Right forelimb (tissue), 1 donor: ENCODE results near the gene NXPH4.

Source experiments
- DNase-seq: peaks from one replicate; pipeline ENCODE4 v3.0.0-alpha.2; 2018

NXPH4 gene

DNA sequence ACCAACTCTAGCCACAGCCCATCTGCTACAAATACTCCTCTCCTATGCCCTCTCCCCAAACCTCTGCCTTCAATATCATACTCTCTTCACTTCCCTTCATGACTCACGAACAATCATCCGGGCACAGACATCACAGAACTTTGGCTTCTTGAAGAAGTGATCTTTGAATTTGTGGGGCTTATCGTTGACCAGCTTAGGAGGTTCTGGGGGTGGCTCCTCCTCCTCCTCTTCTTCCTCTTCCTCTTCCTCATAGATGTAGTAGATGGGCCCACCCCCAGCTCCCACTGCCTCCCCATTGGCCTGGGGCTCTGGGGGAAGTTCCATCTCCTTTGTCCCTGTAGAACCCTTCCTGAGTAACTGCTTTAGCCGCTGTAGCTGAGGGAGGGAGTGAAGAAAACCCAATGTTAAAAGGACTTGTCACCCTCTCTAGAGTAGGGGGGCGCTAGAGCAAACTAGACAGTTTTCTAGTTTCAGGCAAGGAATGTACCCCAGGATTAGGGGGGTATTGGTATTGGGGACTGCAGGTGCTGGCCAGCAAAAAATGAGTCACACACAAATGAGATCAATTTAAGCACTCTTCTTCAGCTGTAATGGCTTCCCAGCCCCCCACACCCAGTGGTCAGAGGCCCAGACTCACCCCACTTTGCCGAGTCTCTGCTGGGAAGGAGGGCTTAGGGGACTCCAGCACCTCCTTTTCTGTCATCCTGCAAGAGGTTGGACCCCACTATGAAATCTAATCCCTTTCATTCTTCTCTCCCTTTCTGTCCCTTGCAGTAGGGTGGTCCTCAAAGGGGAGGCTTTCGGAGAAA is 32.5 kb downstream of the NXPH4 start:
- no peak for DNase-seq

DNA sequence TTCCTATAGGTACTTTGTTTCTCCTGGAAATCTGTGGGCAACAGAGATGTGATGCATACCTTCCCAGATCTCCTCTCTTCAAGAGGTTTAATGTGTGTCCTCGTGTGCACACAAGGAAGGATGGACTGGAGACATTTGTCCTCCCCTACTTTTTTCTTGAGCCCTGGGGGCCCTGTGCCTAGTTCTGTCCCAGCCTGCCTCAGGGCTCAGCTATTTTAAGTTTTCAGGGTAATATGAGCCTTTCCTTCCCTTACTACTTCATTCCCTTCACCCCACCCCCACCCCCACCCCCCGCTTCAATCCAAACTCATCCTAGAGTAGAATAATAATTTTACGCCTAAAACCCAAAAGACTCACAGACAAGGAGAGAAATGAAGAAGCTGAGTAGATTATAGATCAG is 33.9 kb downstream of the NXPH4 start:
- DNase-seq = no peak

DNA sequence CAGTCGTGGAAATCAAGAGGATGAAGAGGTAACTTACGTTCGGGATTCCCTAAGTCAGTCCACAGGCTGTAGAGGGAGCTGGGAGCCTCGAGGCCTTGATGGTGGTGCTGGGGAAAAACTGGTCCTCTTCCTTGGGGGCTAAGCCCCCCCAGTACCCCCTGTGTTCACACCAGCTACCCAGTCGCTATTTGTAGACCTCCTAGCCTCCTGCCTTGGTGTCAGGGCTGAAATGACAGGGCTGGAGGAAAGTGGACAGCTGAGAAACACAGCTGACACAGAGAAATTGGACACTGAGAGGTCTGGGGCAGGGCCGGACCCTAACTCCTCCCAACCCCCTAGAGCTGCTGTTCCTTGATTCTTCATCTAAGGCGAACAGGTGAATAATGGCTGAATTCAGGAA is 34.4 kb downstream of the NXPH4 start, which contains the start of gene STAC3:
TSS of gene STAC3 (minus strand) at position 232 of the 400 bp plus-strand sequence. CDS start 1,551 bp downstream, outside the sequence.
- DNase-seq = no peak

DNA sequence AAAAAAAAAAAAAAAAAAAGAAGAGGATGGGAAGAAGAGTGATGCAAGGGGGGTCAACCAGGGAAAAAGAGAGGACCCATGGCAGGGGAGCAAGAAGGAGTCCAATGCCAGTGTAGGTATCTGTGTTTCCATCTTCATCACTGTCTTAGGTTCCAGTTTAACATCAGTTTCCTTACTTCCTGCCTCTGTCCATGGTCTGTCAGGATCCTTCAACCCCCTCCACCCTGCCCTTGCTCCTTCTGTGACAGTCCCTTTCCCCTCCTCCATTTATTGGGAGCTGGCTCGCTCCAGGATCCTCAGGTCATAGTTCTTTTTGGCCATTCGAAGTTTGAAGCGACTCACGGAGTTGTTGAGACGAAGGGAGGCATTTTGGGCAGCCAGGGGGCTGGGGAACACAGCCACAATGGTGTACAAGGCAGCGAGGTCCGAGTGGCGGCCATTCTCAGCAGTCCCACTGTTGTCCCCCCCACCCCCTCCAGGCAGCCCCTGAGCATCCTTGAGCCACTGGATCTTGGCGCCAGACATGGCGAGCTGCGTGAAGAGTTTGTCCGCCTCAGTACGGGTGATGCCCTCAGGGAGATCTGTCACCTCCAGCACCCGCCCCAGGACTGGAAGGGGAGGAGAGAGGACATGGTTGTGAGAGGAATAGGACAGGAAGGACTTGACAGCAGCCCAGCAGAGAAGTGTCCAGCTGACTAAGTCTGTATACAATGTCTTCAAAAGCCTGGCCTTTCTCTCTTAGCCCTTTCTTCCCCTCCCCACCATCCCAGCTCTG is 38.1 kb downstream of the NXPH4 start:
- DNase-seq = no peak

DNA sequence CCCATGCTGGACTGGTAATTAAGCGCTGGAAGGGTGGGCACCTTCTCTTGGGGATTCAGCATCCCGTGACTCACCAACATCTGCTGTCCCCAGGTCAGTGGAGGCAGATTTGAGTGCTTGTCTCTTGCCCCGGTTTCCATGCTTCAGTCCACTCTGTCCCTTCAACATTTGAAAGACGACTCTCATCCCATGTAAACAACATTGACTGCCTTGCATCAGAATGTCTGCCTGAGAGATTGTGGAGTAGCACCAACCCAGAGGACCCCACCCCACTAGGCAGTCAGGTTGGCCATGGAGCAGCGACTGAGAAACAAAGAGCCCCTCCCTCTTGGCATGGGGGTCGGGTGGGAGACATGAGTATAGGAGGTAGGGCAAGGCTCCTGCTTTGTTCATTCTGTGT is 39.3 kb downstream of the NXPH4 start:
- no peak for DNase-seq

DNA sequence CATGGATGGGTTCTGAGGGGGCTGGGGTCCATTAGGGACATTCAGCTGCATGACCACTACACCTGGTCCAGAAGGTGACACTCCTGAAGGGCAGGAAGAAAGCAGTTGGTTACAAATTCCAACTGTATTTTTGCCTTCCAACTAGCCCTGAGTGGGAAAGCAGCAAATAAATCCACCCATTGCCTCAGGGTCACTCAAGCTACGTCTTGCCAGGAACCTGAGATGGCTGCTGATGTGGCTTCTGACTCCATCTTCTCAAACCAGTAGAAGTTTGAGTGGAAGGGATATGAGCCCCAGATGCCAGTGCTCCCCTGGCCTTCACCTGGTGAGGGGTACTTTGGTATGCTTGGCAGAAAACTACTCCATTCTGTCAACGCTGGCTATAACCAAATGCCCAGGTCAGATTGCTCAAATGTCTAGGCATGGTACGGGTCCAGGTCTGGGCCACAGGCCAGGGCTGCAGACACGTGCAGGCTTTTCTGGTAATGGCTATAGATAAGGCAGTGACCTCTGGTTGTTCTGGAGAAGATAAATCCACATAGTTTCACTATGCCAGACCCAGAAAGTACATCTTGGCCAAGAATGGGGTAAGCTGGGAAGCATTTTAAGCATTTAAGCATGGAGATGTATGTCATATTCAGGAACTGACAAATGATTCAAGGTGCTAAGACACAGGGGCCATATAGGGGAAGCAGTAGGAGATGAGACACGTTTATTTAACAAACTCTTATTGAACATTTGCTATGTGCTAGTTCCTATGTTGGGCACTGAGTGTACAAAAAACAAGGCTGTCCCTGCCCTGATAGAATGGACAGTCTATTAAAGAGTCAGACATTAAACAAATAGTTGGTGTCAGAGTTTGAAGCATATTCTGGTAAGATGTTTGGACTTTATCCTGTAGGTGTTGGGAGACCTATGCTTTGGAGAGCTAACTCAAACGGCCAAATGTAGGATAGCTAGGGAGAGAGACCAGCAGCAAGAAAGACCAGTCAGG is 42.7 kb downstream of the NXPH4 start:
- DNase-seq = no peak

DNA sequence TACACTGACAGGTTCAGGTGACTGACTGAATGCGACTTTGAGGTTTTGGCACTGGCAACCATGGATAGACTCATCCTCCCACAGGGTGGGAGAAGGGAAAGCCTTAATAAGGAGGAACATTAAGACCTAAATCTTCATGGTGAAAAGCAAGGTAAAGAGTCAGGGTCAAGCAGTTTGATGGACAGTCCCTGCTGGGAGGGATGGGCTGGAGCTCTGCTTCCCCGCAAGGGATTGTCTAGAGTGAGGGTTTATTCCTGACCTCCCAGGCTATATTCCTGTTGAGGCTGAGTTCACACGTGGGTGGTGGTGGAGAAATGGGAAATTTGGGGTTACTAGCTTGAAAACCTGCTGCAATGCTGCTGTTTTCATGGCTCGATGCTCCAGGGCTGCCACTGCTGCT is 43.8 kb downstream of the NXPH4 start:
- DNase-seq = no peak

DNA sequence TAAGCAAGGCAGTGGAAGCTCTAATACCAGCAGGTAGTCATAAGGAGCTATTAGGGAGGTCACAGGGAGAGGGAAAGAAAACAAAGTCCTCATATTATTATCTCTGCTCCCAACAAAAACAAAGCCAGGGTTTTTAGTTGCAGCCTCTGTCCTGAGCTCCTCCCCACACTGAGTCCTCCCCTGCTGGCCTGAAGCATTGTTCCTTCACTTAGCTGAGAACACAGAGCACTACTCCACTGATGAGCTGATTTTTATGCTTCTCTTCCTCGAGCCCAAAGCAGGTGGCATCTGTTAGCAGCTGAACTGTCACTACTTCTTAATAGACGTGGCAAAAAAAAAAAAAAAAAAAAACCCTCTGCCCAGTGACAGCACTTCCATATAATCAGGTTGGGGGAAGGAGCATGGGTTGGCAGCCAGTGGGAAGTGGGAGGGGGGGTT is 44.9 kb downstream of the NXPH4 start:
- DNase-seq = no peak

DNA sequence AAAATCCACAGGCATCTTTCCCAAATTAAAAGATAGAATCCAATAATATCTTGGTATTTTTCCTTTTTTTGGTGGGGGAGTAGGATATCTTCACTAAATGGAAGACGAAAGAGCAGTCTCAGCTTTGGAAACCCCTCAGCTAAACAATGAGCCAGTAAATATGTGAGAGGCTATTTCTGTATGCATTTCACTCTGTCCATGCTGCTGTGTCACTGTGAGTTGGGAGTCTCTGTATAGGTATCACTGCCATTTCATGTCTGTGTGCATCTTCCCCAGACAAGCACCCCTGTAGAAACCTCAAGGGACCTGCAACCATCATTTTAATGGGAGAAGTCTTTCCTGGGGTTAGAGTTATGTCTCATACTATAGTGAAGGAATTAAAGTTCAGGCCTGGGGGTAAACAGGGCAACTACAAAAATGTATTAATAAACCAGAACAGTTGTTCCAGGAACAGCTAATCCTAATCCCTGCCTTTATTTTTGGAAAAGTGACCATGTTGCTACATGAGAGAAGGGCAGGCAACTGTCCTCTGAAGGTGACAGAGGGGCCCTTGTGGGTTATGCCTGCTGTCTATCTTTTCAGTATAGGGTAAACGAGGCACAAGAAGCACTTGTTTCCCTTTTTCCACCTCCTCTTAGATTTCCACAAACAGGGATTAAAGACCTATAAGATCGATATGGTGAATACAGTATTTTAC is 45.7 kb downstream of the NXPH4 start:
- DNase-seq = no peak

DNA sequence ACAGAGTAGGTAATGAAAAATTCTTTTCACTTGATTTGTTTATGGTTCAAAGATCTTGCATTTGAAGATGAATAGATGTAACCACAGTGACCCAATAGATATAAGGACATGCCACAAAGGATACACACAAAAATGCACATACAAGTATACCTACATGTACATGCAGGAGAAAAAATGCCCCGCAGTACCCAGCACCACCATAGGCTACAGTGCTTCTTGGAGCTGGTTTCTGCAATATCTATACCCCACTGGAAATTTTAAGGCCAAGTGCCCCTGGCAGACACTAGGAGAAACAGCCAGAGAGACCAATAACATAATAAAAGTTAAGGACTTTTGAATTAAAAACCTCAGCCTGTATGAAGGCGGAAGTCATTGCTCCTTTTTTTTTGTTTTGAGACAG is 46.5 kb downstream of the NXPH4 start:
- DNase-seq = no peak

DNA sequence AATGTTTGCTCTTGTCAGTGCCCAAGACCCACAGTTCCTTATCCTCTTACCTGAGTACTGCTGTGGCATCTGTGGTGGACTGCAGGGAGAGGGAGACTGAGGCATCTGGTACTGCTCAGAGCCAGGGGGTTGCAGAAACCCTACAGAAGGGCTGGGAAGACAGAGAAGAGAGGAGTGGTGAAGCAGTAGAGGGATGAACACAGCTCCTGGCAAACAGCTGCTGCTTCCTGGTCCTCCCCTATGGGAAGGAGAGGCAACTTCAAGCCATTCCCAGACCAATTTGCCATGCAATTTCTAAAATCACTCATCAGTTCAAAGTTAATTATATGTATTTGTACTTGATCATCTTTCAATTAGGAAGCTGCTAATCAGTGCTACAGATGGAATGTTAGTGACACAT is 50.1 kb downstream of the NXPH4 start:
- DNase-seq = no peak

DNA sequence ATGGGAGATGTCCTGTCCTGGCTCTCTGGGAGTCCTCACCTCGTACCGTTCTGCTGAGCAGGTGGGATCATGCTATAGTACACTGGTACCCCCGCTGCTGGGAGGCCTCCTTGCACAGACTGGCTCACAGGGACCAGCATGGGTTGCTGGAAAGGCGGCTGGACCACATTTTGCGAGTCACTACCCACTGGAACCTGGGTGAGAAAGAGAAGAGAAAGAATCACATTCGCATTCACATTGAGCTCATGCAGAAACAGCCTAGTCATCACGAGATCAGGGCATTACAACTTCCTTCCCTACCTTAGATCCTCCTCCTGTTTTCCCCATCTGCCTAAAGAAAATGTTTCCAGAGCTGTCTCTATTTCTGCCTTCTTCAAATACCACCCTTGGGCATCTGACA is 51.7 kb downstream of the NXPH4 start:
- DNase-seq = no peak

DNA sequence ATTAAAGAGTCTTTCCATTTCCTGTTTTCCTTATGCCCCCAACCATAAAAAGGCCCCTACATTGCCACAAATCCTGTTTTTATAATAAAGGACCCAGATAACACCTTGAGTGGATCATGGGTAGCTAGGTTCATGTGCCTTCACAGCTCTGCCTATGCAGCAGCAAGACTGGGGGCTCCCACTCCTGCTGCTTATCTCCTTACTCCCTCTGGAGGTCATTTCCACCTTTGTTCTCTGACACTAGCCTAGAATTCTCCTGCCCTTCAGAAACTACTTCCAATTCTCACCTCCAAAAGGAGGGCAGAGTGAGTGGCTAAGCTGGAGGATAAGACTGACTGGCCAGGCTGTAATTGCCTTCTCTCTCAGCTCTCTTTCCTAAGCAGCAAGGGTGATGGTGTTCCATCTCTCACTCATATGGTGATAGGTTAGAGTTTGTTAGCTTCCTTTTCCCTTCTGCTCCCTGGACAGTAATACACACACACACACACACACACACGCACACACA is 54.4 kb downstream of the NXPH4 start:
- no peak for DNase-seq

DNA sequence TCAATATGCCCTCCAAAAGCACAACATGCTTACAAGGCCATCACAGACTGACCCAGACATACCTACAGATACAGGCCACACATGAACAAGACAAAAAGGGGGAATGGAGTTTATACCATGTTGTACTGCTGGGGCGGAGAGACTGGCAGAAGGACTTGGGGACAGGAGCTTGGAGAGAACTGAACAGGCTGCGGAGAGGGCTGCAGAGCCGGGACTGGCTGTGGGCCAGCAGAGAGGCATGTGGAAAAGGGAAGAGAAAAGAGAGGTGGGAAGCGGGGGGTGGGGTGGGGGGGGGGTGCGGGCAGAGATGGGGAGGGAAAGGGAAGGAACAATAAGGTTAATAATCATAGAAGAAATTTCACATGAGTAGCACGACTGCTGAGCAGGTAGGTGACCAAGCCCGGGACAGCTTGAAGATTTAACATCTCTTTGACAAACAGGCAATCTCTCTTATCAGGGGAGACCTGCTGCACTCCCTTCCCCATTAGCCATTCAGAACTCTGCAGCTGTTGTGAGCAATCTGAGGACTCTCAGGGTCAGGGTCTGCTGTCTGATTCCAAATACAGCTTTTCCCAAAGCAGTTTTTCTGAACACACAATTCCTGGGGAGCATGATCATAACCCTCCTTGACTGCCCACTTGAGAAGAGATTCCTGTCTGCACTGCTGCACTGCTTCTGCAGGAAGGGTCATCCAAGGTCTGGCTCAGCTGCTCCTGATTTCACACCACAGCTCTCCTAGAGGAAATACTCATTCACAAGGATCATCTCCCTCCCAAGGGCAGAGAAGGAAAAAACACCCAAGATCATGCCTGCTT is 56.0 kb downstream of the NXPH4 start:
- DNase-seq = no peak

DNA sequence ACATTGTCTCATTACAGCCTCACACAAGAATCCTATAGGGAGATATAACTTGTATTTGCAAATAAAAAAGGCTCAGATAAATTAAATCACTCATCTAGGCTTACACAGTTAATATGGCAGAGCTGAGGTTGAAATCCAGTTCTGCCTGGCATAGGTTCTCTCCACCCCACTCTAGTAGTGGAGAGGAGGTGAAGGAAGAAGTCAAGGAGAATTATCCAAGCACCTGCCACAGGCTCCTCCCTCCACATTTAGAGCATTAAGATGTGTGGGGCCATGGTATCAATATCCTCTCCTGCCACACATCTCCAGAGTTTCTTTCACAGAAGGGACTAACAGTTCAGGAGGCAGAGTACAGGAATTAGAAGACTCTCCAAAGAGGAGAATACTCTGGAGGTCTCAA is 56.9 kb downstream of the NXPH4 start:
- no peak for DNase-seq
